ENCODE measurements around the gene PPIC.

DNA sequence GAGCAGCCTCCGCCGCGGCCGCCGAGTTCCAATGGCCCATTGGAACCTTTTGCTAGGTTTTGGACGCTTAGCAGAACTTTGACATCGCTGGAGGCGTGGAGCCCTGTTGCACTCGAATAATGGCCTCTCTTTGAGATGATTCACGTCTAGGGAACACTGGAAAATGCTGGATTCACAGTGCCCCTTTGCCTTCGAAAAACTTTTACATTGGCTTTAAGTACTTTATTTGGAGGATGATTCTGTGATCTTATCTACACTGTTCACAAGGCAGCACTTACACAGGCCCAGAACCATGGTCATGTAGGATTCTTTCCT is 536 bp upstream of the PPIC start:
- TF ChIP-seq POLR2A (IDR thresholded peaks at IDR 0.05) (no peak), EP300 (IDR thresholded peaks at IDR 0.05) (no peak)
- TF ChIP-seq, protein P1, sequence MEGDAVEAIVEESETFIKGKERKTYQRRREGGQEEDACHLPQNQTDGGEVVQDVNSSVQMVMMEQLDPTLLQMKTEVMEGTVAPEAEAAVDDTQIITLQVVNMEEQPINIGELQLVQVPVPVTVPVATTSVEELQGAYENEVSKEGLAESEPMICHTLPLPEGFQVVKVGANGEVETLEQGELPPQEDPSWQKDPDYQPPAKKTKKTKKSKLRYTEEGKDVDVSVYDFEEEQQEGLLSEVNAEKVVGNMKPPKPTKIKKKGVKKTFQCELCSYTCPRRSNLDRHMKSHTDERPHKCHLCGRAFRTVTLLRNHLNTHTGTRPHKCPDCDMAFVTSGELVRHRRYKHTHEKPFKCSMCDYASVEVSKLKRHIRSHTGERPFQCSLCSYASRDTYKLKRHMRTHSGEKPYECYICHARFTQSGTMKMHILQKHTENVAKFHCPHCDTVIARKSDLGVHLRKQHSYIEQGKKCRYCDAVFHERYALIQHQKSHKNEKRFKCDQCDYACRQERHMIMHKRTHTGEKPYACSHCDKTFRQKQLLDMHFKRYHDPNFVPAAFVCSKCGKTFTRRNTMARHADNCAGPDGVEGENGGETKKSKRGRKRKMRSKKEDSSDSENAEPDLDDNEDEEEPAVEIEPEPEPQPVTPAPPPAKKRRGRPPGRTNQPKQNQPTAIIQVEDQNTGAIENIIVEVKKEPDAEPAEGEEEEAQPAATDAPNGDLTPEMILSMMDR (IDR thresholded peaks at IDR 0.05) = no peak
